SK-N-SH (cell line): ENCODE results near the gene PPP1R3C. TPM values are rescaled to one million over a fixed set of nuclear protein-coding genes. Genes with fewer than 3 reads are reported as not detected.
A peak's percentile ranks its signal among the peaks of the same experiment; 100 is the strongest.

Source experiments
- CTCF ChIA-PET: fragments of 300-600, 350-600 bp; formaldehyde crosslinking; extraction: SDS; loops from one replicate; lab custom pipeline; 2021; lab: Yijun Ruan, JAX
- POLR2A ChIA-PET: fragments of 350-600 bp; sonication (Branson Sonifier 250); formaldehyde crosslinking; extraction: SDS; loops from one replicate; lab custom pipeline; 2020; ENCODE audit warnings: antibody characterized with exemption, inconsistent platforms; lab: Yijun Ruan, JAX
- DNase-seq: peaks from one replicate; pipeline ENCODE4 v3.0.0; 2012
- H2AFZ ChIP-seq: fragments of 200-600 bp; sonication (generic); 2 replicates; pipeline ENCODE4 v1.8.1; 2016; ENCODE audit warnings: antibody characterized with exemption, mild to moderate bottlenecking, low read depth
- H3F3A ChIP-seq: fragments of 200-600 bp; sonication (generic); replicated peaks from 2 replicates; pipeline ENCODE3; 2016; ENCODE audit warnings: antibody characterized with exemption, mild to moderate bottlenecking; ENCODE audit not compliant: insufficient read depth
- H3K27ac ChIP-seq, 2 experiments: fragments of 200-500 bp in 1 of 2; fragments of 200-600 bp in 1 of 2; sonication (Bioruptor generic) in 1 of 2; sonication (generic), shearing (Covaris generic) in 1 of 2; 2 replicates each; pipeline versions ENCODE4 v1.5.1 to v1.6.1; 2014 to 2016; ENCODE audit warnings: low read depth in 2 of 2, inconsistent platforms in 1 of 2, low read length in 1 of 2, mild to moderate bottlenecking in 1 of 2, mixed read lengths in 1 of 2
- H3K27me3 ChIP-seq: fragments of 200-600 bp; sonication (generic), shearing (Covaris generic); 2 replicates; pipeline ENCODE4 v1.6.1; 2016; ENCODE audit warnings: mixed run types; ENCODE audit not compliant: insufficient read depth
- H3K36me3 ChIP-seq, 2 experiments: fragments of 200-500 bp in 1 of 2; fragments of 200-600 bp in 1 of 2; sonication (Bioruptor generic) in 1 of 2; sonication (generic) in 1 of 2; replicated peaks in 1 of 2; 2 replicates each; pipeline versions ENCODE3 to v1.5.1; 2014 to 2016; ENCODE audit warnings: low read length in 1 of 2, mild to moderate bottlenecking in 1 of 2; ENCODE audit not compliant: insufficient read depth in 2 of 2, control insufficient read depth in 1 of 2
- H3K4me1 ChIP-seq, 2 experiments: fragments of 200-500 bp in 1 of 2; fragments of 200-600 bp in 1 of 2; sonication (Bioruptor generic) in 1 of 2; sonication (generic), shearing (Covaris generic) in 1 of 2; 2 replicates each; pipeline versions ENCODE4 v1.5.1 to v1.6.1; 2014 to 2016; ENCODE audit warnings: low read depth in 1 of 2, low read length in 1 of 2, mixed run types in 1 of 2; ENCODE audit not compliant: insufficient read depth in 2 of 2, control insufficient read depth in 1 of 2
- H3K4me2 ChIP-seq: fragments of 200-600 bp; sonication (generic), shearing (Covaris generic); 2 replicates; pipeline ENCODE4 v1.6.1; 2017; ENCODE audit warnings: mixed run types
- H3K4me3 ChIP-seq, 2 experiments: fragments of 200-500 bp in 1 of 2; fragments of 200-600 bp in 1 of 2; sonication (Bioruptor generic) in 1 of 2; sonication (generic), shearing (Covaris generic) in 1 of 2; 2 replicates each; pipeline versions ENCODE4 v1.5.1 to v1.8.1; 2014 to 2016; ENCODE audit warnings: low read depth in 2 of 2, inconsistent platforms in 1 of 2, low read length in 1 of 2, mild to moderate bottlenecking in 1 of 2, mixed read lengths in 1 of 2, moderate library complexity in 1 of 2
- H3K79me2 ChIP-seq: fragments of 200-600 bp; sonication (generic); 2 replicates; pipeline ENCODE4 v1.8.1; 2017; ENCODE audit warnings: mild to moderate bottlenecking; ENCODE audit not compliant: insufficient read depth
- H3K9ac ChIP-seq: fragments of 200-600 bp; sonication (generic); 2 replicates; pipeline ENCODE4 v1.6.1; 2017; ENCODE audit warnings: mixed run types
- H3K9me2 ChIP-seq: fragments of 200-600 bp; sonication (generic); 2 replicates; pipeline ENCODE4 v1.6.1; 2017; ENCODE audit warnings: mixed run types
- H3K9me3 ChIP-seq: fragments of 200-600 bp; sonication (generic); 2 replicates; pipeline ENCODE4 v1.6.1; 2017; ENCODE audit warnings: mixed run types, mild to moderate bottlenecking, moderate library complexity
- H4K20me1 ChIP-seq: fragments of 200-600 bp; sonication (generic); 2 replicates; pipeline ENCODE4 v1.6.1; 2017; ENCODE audit warnings: mild to moderate bottlenecking, mixed run types; ENCODE audit not compliant: insufficient read depth
- CHD2 ChIP-seq: fragments of 150-350 bp; IDR thresholded peaks from 2 replicates; pipeline ENCODE4 v1.6.1; 2018; ENCODE audit warnings: low read length; ENCODE audit not compliant: partially characterized antibody
- ELF1 ChIP-seq: IDR thresholded peaks from 2 replicates; pipeline ENCODE4 v1.4.0; 2012
- EP300 ChIP-seq, 2 experiments: IDR thresholded peaks; 2 replicates each; pipeline versions ENCODE4 v1.4.0 to v1.6.1; 2012; ENCODE audit warnings: borderline replicate concordance in 1 of 2, low read depth in 1 of 2, low read length in 1 of 2
- EZH2phosphoT487 ChIP-seq: fragments of 200-600 bp; sonication (generic); IDR thresholded peaks from 2 replicates; pipeline ENCODE4 v1.6.1; 2017; ENCODE audit warnings: low read depth, mixed run types, mild to moderate bottlenecking, antibody characterized with exemption, moderate library complexity, borderline replicate concordance
- FOSL2 ChIP-seq: IDR thresholded peaks from 2 replicates; pipeline ENCODE4 v1.4.0; 2012; ENCODE audit warnings: low read depth, mild to moderate bottlenecking, moderate library complexity, borderline replicate concordance
- FOXJ3 ChIP-seq: sonication (generic); formaldehyde crosslinking; IDR thresholded peaks from 2 replicates; pipeline ENCODE4 v1.5.1; 2020; ENCODE audit warnings: mild to moderate bottlenecking, missing genetic modification reagents
- FOXM1 ChIP-seq: IDR thresholded peaks from 2 replicates; pipeline ENCODE4 v1.4.0; 2012; ENCODE audit warnings: low read depth, mild to moderate bottlenecking
- GABPA ChIP-seq: IDR thresholded peaks from 2 replicates; pipeline ENCODE4 v1.4.0; 2012; ENCODE audit warnings: low read depth, mild to moderate bottlenecking
- JUND ChIP-seq: IDR thresholded peaks from 2 replicates; pipeline ENCODE4 v1.4.0; 2012
- MEF2A ChIP-seq: IDR thresholded peaks from 2 replicates; pipeline ENCODE4 v1.4.0; 2012; ENCODE audit warnings: low read depth, borderline replicate concordance
- MXI1 ChIP-seq: IDR thresholded peaks from 2 replicates; pipeline ENCODE4 v1.6.1; 2012; ENCODE audit warnings: mild to moderate bottlenecking, low read depth, low read length, improper control_type of control experiment
- NFIC ChIP-seq: IDR thresholded peaks from 2 replicates; pipeline ENCODE4 v1.4.0; 2012; ENCODE audit warnings: borderline replicate concordance
- NRF1 ChIP-seq: IDR thresholded peaks from 2 replicates; pipeline ENCODE4 v1.6.1; 2012; ENCODE audit warnings: low read depth, mild to moderate bottlenecking, low read length
- POLR2AphosphoS5 ChIP-seq: IDR thresholded peaks from 2 replicates; pipeline ENCODE4 v1.6.1; 2012; ENCODE audit warnings: low read depth, low read length
- RAD21 ChIP-seq: IDR thresholded peaks from 2 replicates; pipeline ENCODE4 v1.6.1; 2012; ENCODE audit warnings: mild to moderate bottlenecking, low read length
- RCOR1 ChIP-seq: fragments of 150-350 bp; IDR thresholded peaks from 2 replicates; pipeline ENCODE4 v1.6.1; 2017; ENCODE audit warnings: antibody characterized with exemption, low read length
- RXRA ChIP-seq: IDR thresholded peaks from 2 replicates; pipeline ENCODE4 v1.4.0; 2012; ENCODE audit warnings: low read depth, mild to moderate bottlenecking, borderline replicate concordance
- TAF1 ChIP-seq: IDR thresholded peaks from 2 replicates; pipeline ENCODE4 v1.6.1; 2012; ENCODE audit warnings: low read depth, mild to moderate bottlenecking, low read length, moderate library complexity, borderline replicate concordance
- TCF12 ChIP-seq: IDR thresholded peaks from 2 replicates; pipeline ENCODE4 v1.4.0; 2012
- TEAD4 ChIP-seq: IDR thresholded peaks from 2 replicates; pipeline ENCODE4 v1.4.0; 2012; ENCODE audit warnings: mild to moderate bottlenecking, borderline replicate concordance; ENCODE audit not compliant: insufficient read depth
- WGBS: methylation state at CpG from one replicate; pipeline ENCODE4 v1.1.6; 2017; ENCODE audit warnings: low lambda C conversion rate; 5-methylcytosine and 5-hydroxymethylcytosine counted together
- polyA plus RNA-seq, 3 experiments: library from polyadenylated mRNA; depleted of rRNA; stranded (reverse); fragments of >200 nt; gene quantifications; 2 replicates each; pipeline ENCODE4 v1.2.3, GENCODE V29; 2012
- TF ChIP-seq, protein P1 (sequence below): IDR thresholded peaks from 2 replicates; pipeline ENCODE4 v1.4.0; 2012; ENCODE audit warnings: low read depth, borderline replicate concordance
- TF ChIP-seq, protein P2 (sequence below): IDR thresholded peaks from 2 replicates; pipeline ENCODE4 v1.4.0; 2012; ENCODE audit warnings: low read depth
- TF ChIP-seq, protein P3 (sequence below): fragments of 150-350 bp; IDR thresholded peaks from 2 replicates; pipeline ENCODE4 v1.6.1; 2017; ENCODE audit warnings: antibody characterized with exemption, low read length, low read depth, borderline replicate concordance
- TF ChIP-seq, protein P4 (sequence below): fragments of 150-350 bp; IDR thresholded peaks from 2 replicates; pipeline ENCODE4 v1.6.1; 2016; ENCODE audit warnings: mild to moderate bottlenecking, low read depth, low read length

Gene PPP1R3C
- polyA plus RNA-seq, 1 of the 3 experiments (the other 2 are of a cell fraction) = 9.0 TPM

DNA sequence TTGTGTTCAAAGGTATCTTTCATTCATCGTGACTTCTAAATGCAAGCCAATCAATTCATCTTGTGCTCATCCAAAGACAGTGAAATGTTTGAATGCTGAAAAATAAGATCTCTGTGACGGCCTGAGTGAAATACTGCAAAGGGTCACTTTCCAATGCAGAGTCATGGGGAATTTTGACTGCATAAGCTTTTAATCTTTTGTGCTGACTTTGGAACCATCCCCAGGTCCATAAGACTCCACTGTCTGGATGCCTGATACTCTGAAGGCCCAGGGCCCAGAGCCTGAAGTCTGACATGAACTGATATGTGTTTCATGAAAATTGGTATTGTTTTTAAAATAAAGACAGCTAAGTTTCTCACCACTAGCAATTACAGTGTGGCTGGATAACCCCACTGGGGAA is 39.0 kb downstream of the PPP1R3C start:
- H3K4me2 ChIP-seq = no peak overlapping the region
- DNase-seq = no peak
- TF ChIP-seq NFIC (no peak), RAD21 (no peak), FOXM1 (no peak), POLR2AphosphoS5 (no peak), TAF1 (no peak), TCF12 (no peak), FOXJ3 (CRISPR knock-in tag) (no peak), EP300 (IDR thresholded peaks at IDR 0.05; ENCODE audit: borderline replicate concordance in 1 of 2, low read depth in 1 of 2, low read length in 1 of 2) (no peak), NRF1 (no peak), MXI1 (no peak), EZH2phosphoT487 (no peak), FOSL2 (no peak), RCOR1 (no peak), MEF2A (no peak), GABPA (no peak)
- TF ChIP-seq, protein P1, sequence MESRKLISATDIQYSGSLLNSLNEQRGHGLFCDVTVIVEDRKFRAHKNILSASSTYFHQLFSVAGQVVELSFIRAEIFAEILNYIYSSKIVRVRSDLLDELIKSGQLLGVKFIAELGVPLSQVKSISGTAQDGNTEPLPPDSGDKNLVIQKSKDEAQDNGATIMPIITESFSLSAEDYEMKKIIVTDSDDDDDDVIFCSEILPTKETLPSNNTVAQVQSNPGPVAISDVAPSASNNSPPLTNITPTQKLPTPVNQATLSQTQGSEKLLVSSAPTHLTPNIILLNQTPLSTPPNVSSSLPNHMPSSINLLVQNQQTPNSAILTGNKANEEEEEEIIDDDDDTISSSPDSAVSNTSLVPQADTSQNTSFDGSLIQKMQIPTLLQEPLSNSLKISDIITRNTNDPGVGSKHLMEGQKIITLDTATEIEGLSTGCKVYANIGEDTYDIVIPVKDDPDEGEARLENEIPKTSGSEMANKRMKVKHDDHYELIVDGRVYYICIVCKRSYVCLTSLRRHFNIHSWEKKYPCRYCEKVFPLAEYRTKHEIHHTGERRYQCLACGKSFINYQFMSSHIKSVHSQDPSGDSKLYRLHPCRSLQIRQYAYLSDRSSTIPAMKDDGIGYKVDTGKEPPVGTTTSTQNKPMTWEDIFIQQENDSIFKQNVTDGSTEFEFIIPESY = no peak
- TF ChIP-seq, protein P2, sequence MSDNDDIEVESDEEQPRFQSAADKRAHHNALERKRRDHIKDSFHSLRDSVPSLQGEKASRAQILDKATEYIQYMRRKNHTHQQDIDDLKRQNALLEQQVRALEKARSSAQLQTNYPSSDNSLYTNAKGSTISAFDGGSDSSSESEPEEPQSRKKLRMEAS = no peak
- peaks cover 60 to 66% of the 10 kb centered on the region in 2 experiments for H3K4me1 ChIP-seq
- no peak overlapping the region for H3K27ac ChIP-seq
- WGBS = 97% methylated on average over 2 of the region's 2 CpGs
- H3K9ac ChIP-seq = no peak overlapping the region
- ChIA-PET CTCF (interaction anchor here (1.3 to 9.1 kb wide), 2 partner anchors 40 to 100 kb away, joined by 5 to 51 read pairs; partner anchors contain the start of gene PPP1R3C), POLR2A (no interaction called here)
- no peaks in the 10 kb centered on the region for H3K9me2 ChIP-seq
- no peak overlapping the region for H2AFZ ChIP-seq
- no peak overlapping the region for H3K4me3 ChIP-seq
- no peaks in the 10 kb centered on the region for H3K79me2 ChIP-seq
- H3K27me3 ChIP-seq = no peaks in the 10 kb centered on the region
- no peaks in the 10 kb centered on the region for H3K9me3 ChIP-seq
- no peaks in the 10 kb centered on the region for H3K36me3 ChIP-seq
- H4K20me1 ChIP-seq = no peaks in the 10 kb centered on the region
- peaks cover 53% of the 10 kb centered on the region for H3F3A ChIP-seq

DNA sequence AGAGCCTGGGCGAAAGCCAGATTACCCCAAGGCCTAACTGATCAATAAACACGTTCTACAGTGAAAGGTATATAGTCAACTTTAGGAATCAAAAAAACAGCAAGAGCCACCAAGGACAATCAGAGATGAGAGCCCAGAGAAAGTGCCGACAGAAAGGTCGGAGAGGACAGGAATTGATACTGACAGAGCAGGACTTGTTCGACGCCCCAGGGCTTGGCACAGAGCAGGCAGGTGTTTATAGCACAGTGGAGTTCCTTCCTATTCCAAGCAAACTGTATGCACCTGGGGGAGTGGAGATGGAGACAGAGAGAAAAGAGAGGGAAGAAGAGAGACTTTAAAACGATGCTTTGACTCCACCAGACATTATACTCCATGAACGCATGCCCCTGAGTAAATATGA is 39.5 kb downstream of the PPP1R3C start:
- H3K4me2 ChIP-seq = no peak overlapping the region
- H3F3A ChIP-seq = peaks cover 53% of the 10 kb centered on the region
- no peak overlapping the region for H3K9ac ChIP-seq
- H3K4me3 ChIP-seq = no peak overlapping the region
- H2AFZ ChIP-seq = no peak overlapping the region
- H3K9me2 ChIP-seq = no peaks in the 10 kb centered on the region
- no peak for TF ChIP-seq NRF1
- no peak for TF ChIP-seq FOXM1
- no peak for TF ChIP-seq MEF2A
- TF ChIP-seq EZH2phosphoT487 = no peak
- TF ChIP-seq EP300 (IDR thresholded peaks at IDR 0.05; ENCODE audit: borderline replicate concordance in 1 of 2, low read depth in 1 of 2, low read length in 1 of 2) = no peak
- TF ChIP-seq ELF1 = no peak
- TF ChIP-seq TCF12 = no peak
- TF ChIP-seq MXI1 = no peak
- no peak for TF ChIP-seq CHD2
- TF ChIP-seq, protein P3, sequence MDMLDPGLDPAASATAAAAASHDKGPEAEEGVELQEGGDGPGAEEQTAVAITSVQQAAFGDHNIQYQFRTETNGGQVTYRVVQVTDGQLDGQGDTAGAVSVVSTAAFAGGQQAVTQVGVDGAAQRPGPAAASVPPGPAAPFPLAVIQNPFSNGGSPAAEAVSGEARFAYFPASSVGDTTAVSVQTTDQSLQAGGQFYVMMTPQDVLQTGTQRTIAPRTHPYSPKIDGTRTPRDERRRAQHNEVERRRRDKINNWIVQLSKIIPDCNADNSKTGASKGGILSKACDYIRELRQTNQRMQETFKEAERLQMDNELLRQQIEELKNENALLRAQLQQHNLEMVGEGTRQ = no peak
- no peak for TF ChIP-seq RXRA
- TF ChIP-seq TEAD4 = no peak
- TF ChIP-seq NFIC = no peak
- TF ChIP-seq JUND = no peak
- TF ChIP-seq GABPA = no peak
- TF ChIP-seq TAF1 = no peak
- TF ChIP-seq, protein P4, sequence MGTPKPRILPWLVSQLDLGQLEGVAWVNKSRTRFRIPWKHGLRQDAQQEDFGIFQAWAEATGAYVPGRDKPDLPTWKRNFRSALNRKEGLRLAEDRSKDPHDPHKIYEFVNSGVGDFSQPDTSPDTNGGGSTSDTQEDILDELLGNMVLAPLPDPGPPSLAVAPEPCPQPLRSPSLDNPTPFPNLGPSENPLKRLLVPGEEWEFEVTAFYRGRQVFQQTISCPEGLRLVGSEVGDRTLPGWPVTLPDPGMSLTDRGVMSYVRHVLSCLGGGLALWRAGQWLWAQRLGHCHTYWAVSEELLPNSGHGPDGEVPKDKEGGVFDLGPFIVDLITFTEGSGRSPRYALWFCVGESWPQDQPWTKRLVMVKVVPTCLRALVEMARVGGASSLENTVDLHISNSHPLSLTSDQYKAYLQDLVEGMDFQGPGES = no peak
- no peaks in the 10 kb centered on the region for H3K9me3 ChIP-seq
- WGBS = 95% methylated on average over 8 of the region's 8 CpGs
- no peaks in the 10 kb centered on the region for H3K27me3 ChIP-seq
- H3K36me3 ChIP-seq = no peaks in the 10 kb centered on the region
- peaks cover 63 to 66% of the 10 kb centered on the region in 2 experiments for H3K4me1 ChIP-seq
- ChIA-PET POLR2A (no interaction called here), CTCF (interaction anchor here (1.3 to 9.1 kb wide), 2 partner anchors 41 to 100 kb away, joined by 5 to 51 read pairs; partner anchors contain the start of gene PPP1R3C)
- no peaks in the 10 kb centered on the region for H3K79me2 ChIP-seq
- H3K27ac ChIP-seq = peak overlapping the region in 1 of 2 experiments; percentile 97; a peak in 1 of 4 replicates
- no peak for DNase-seq
- no peaks in the 10 kb centered on the region for H4K20me1 ChIP-seq
